AG20443 (cell line): Measurements from ENCODE around the gene PTPRO.
A peak's percentile ranks its signal among the peaks of the same experiment; 100 is the strongest.

ENCODE experiments used
- DNase-seq: peaks from one replicate; pipeline ENCODE4 v3.0.0; 2012; ENCODE audit warnings: low spot score, mixed read lengths

Gene PTPRO

GRCh38 chr12:15527201-15528080 lies 205.1 kb downstream of the PTPRO start:
- DNase-seq, result no peak

- no peak for DNase-seq
Measured at GRCh38 chr12:15528666-15529065, 206.4 kb downstream of the PTPRO start.

GRCh38 chr12:15530361-15530760 lies 208.1 kb downstream of the PTPRO start:
- DNase-seq, result no peak

GRCh38 chr12:15532364-15532977 lies 210.2 kb downstream of the PTPRO start:
- peak; percentile 71 for DNase-seq

GRCh38 chr12:15534322-15534721 lies 212.0 kb downstream of the PTPRO start:
- DNase-seq, result no peak

- peak; percentile 23 for DNase-seq
Measured at GRCh38 chr12:15534874-15535273, 212.6 kb downstream of the PTPRO start.

- no peak for DNase-seq
Measured at GRCh38 chr12:15535352-15535781, 213.1 kb downstream of the PTPRO start.

- DNase-seq, result no peak
Measured at GRCh38 chr12:15536446-15536845, 214.1 kb downstream of the PTPRO start.

- no peak for DNase-seq
Measured at GRCh38 chr12:15538881-15539280, 216.6 kb downstream of the PTPRO start.

- no peak for DNase-seq
Measured at GRCh38 chr12:15540005-15540404, 217.7 kb downstream of the PTPRO start.

GRCh38 chr12:15540469-15540872 lies 218.2 kb downstream of the PTPRO start:
- DNase-seq, result peak; percentile 47

GRCh38 chr12:15541996-15542631 lies 219.8 kb downstream of the PTPRO start:
- DNase-seq, result no peak

- no peak for DNase-seq
Measured at GRCh38 chr12:15543347-15543746, 221.0 kb downstream of the PTPRO start.

- DNase-seq, result no peak
Measured at GRCh38 chr12:15544589-15544988, 222.3 kb downstream of the PTPRO start.

- DNase-seq, result no peak
Measured at GRCh38 chr12:15545334-15545733, 223.0 kb downstream of the PTPRO start.

GRCh38 chr12:15546102-15546701 lies 223.9 kb downstream of the PTPRO start:
- DNase-seq, result no peak

GRCh38 chr12:15547063-15547462 lies 224.8 kb downstream of the PTPRO start:
- no peak for DNase-seq

GRCh38 chr12:15547691-15548090 lies 225.4 kb downstream of the PTPRO start:
- no peak for DNase-seq

- DNase-seq, result no peak
Measured at GRCh38 chr12:15550793-15551192, 228.5 kb downstream of the PTPRO start.

- DNase-seq, result no peak
Measured at GRCh38 chr12:15555446-15555845, 233.1 kb downstream of the PTPRO start.

GRCh38 chr12:15556411-15557102 lies 234.2 kb downstream of the PTPRO start:
- no peak for DNase-seq
